Activated T-helper 1 cell treated with anti-CD3 and anti-CD28 coated beads, Interleukin-12 subunit alpha, Interleukin-12 subunit beta, Interleukin-2, Interleukin-4 antibody, amounts not matched to agents 30 ng/mL and 10 ng/mL and 1 ng/mL, durations not matched to agents 14 hours and 24 hours and 36 hours (primary cell): Measurements from ENCODE around the gene MAN1A1. TPM values are rescaled to one million over a fixed set of nuclear protein-coding genes. Genes with fewer than 3 reads are reported as not detected.
"Not testable (repeated sequence)": the region's sequence is repeated elsewhere in the genome, so short reads cannot be mapped to it uniquely, and the experiment has no call there.

Experiments used
- DNase-seq: peaks from one replicate; pipeline ENCODE4 v3.0.0; 2021; ENCODE audit warnings: low spot score
- H3K27ac Mint-ChIP-seq: one replicate; pipeline ENCODE4 v1.8.0; 2021; ENCODE audit warnings: mild to moderate bottlenecking, mixed read lengths
- H3K27me3 Mint-ChIP-seq: one replicate; pipeline ENCODE4 v1.8.0; 2022; ENCODE audit warnings: mild to moderate bottlenecking, moderate library complexity, mixed read lengths; ENCODE audit not compliant: insufficient read depth
- H3K36me3 Mint-ChIP-seq: one replicate; pipeline ENCODE4 v1.8.0; 2021; ENCODE audit warnings: low read depth, mixed read lengths
- H3K4me1 Mint-ChIP-seq: one replicate; pipeline ENCODE4 v1.8.0; 2021; ENCODE audit warnings: low read depth, mixed read lengths
- H3K4me3 Mint-ChIP-seq: one replicate; pipeline ENCODE4 v1.8.0; 2021; ENCODE audit warnings: mild to moderate bottlenecking, moderate library complexity, mixed read lengths
- H3K9me3 Mint-ChIP-seq: one replicate; pipeline ENCODE4 v1.8.0; 2021; ENCODE audit warnings: mixed read lengths
- intact Hi-C: fragments of 100-400 bp; cut with micrococcal nuclease; formaldehyde crosslinking; loops from one replicate; pipeline ENCODE4 v1.15.1; 2024
- total RNA-seq: library from RNA; stranded (reverse); gene quantifications from 2 replicates; pipeline ENCODE4 v1.2.3, GENCODE V29; 2022

The MAN1A1 gene
- total RNA-seq, 1 donor from 2014 or later = 50.1 TPM

GRCh38 chr6:119171088-119171841 lies 178.3 kb downstream of the MAN1A1 start:
- peaks cover 10% of the 10 kb centered on the region for H3K27me3 Mint-ChIP-seq
- no peaks in the 10 kb centered on the region for H3K9me3 Mint-ChIP-seq
- H3K36me3 Mint-ChIP-seq = peaks cover 4% of the 10 kb centered on the region
- intact Hi-C loops = no loop called here
- H3K27ac Mint-ChIP-seq = no peak overlapping the region
- no peak overlapping the region for H3K4me3 Mint-ChIP-seq
- H3K4me1 Mint-ChIP-seq = no peaks in the 10 kb centered on the region
- DNase-seq = no peak

- no peaks in the 10 kb centered on the region for H3K9me3 Mint-ChIP-seq
- H3K36me3 Mint-ChIP-seq = peaks cover 1% of the 10 kb centered on the region
- DNase-seq = no peak
- H3K4me1 Mint-ChIP-seq = no peaks in the 10 kb centered on the region
- intact Hi-C loops = no loop called here
- peaks cover 10% of the 10 kb centered on the region for H3K27me3 Mint-ChIP-seq
- no peak overlapping the region for H3K4me3 Mint-ChIP-seq
- no peak overlapping the region for H3K27ac Mint-ChIP-seq
Measured at GRCh38 chr6:119170447-119171087, 179.0 kb downstream of the MAN1A1 start.

- Mint-ChIP-seq H3K36me3 (peaks cover 1% of the 10 kb centered on the region), H3K4me3 (no peak overlapping the region), H3K27me3 (peaks cover 10% of the 10 kb centered on the region), H3K9me3 (no peaks in the 10 kb centered on the region), H3K27ac (no peak overlapping the region), H3K4me1 (no peaks in the 10 kb centered on the region)
- intact Hi-C loops = no loop called here
- DNase-seq = no peak
Measured at GRCh38 chr6:119170103-119170446, 179.5 kb downstream of the MAN1A1 start.

GRCh38 chr6:119169355-119169754 lies 180.2 kb downstream of the MAN1A1 start:
- H3K36me3 Mint-ChIP-seq, intact Hi-C loops, DNase-seq, H3K4me3 Mint-ChIP-seq, H3K27ac Mint-ChIP-seq, H3K9me3 Mint-ChIP-seq, H3K4me1 Mint-ChIP-seq: not testable (repeated sequence)
- H3K27me3 Mint-ChIP-seq = peaks cover 13% of the 10 kb centered on the region

GRCh38 chr6:119166024-119166784 lies 183.4 kb downstream of the MAN1A1 start:
- Mint-ChIP-seq H3K36me3 (peaks cover 1% of the 10 kb centered on the region), H3K9me3 (no peaks in the 10 kb centered on the region), H3K27ac (no peak overlapping the region), H3K27me3 (peaks cover 25% of the 10 kb centered on the region), H3K4me3 (no peak overlapping the region), H3K4me1 (no peaks in the 10 kb centered on the region)
- intact Hi-C loops = no loop called here
- no peak for DNase-seq

GRCh38 chr6:119163006-119163405 lies 186.6 kb downstream of the MAN1A1 start:
- Mint-ChIP-seq H3K27me3 (peaks cover 23% of the 10 kb centered on the region), H3K4me3 (no peak overlapping the region), H3K4me1 (no peaks in the 10 kb centered on the region), H3K9me3 (no peaks in the 10 kb centered on the region), H3K36me3 (peaks cover 1% of the 10 kb centered on the region), H3K27ac (no peak overlapping the region)
- no peak for DNase-seq
- intact Hi-C loops = no loop called here

- intact Hi-C loops = no loop called here
- H3K36me3 Mint-ChIP-seq = peaks cover 1% of the 10 kb centered on the region
- H3K4me3 Mint-ChIP-seq = no peak overlapping the region
- H3K27ac Mint-ChIP-seq = no peak overlapping the region
- H3K27me3 Mint-ChIP-seq = peaks cover 28% of the 10 kb centered on the region
- no peaks in the 10 kb centered on the region for H3K9me3 Mint-ChIP-seq
- no peak for DNase-seq
- H3K4me1 Mint-ChIP-seq = no peaks in the 10 kb centered on the region
Measured at GRCh38 chr6:119162134-119162775, 187.3 kb downstream of the MAN1A1 start.

- no peak overlapping the region for H3K27ac Mint-ChIP-seq
- no peak for DNase-seq
- H3K9me3 Mint-ChIP-seq = no peaks in the 10 kb centered on the region
- peaks cover 1% of the 10 kb centered on the region for H3K36me3 Mint-ChIP-seq
- H3K4me1 Mint-ChIP-seq = no peaks in the 10 kb centered on the region
- peaks cover 31% of the 10 kb centered on the region for H3K27me3 Mint-ChIP-seq
- H3K4me3 Mint-ChIP-seq = no peak overlapping the region
- intact Hi-C loops = no loop called here
Measured at GRCh38 chr6:119161438-119161837, 188.1 kb downstream of the MAN1A1 start.

GRCh38 chr6:119160911-119161310 lies 188.7 kb downstream of the MAN1A1 start:
- Mint-ChIP-seq H3K27ac (no peak overlapping the region), H3K4me1 (no peaks in the 10 kb centered on the region), H3K4me3 (no peak overlapping the region), H3K9me3 (no peaks in the 10 kb centered on the region), H3K27me3 (peaks cover 35% of the 10 kb centered on the region), H3K36me3 (peaks cover 1% of the 10 kb centered on the region)
- DNase-seq = no peak
- intact Hi-C loops = no loop called here

- DNase-seq = no peak
- no peak overlapping the region for H3K4me3 Mint-ChIP-seq
- no peak overlapping the region for H3K27ac Mint-ChIP-seq
- H3K27me3 Mint-ChIP-seq = peaks cover 40% of the 10 kb centered on the region
- intact Hi-C loops = no loop called here
- H3K4me1 Mint-ChIP-seq = no peaks in the 10 kb centered on the region
- no peaks in the 10 kb centered on the region for H3K9me3 Mint-ChIP-seq
- H3K36me3 Mint-ChIP-seq = peaks cover 3% of the 10 kb centered on the region
Measured at GRCh38 chr6:119158057-119158848, 191.3 kb downstream of the MAN1A1 start.

- Mint-ChIP-seq H3K9me3 (no peaks in the 10 kb centered on the region), H3K27me3 (peaks cover 38% of the 10 kb centered on the region), H3K36me3 (peaks cover 3% of the 10 kb centered on the region), H3K4me1 (no peaks in the 10 kb centered on the region), H3K4me3 (no peak overlapping the region), H3K27ac (no peak overlapping the region)
- intact Hi-C loops = no loop called here
- DNase-seq = no peak
Measured at GRCh38 chr6:119157506-119157815, 192.1 kb downstream of the MAN1A1 start.

GRCh38 chr6:119156757-119157505 lies 192.6 kb downstream of the MAN1A1 start:
- no peak overlapping the region for H3K27ac Mint-ChIP-seq

More at GRCh38 chr6:119156757-119157505, 192.6 kb downstream of the MAN1A1 start:
- H3K36me3 Mint-ChIP-seq = peaks cover 3% of the 10 kb centered on the region
- intact Hi-C loops = no loop called here
- H3K4me1 Mint-ChIP-seq = no peaks in the 10 kb centered on the region
- H3K4me3 Mint-ChIP-seq = no peak overlapping the region
- DNase-seq = no peak
- H3K9me3 Mint-ChIP-seq = no peaks in the 10 kb centered on the region
- H3K27me3 Mint-ChIP-seq = peaks cover 38% of the 10 kb centered on the region
